Femur (tissue), 1 donor: Measurements from ENCODE around the gene BTNL9.
"Not testable (repeated sequence)": the region's sequence is repeated elsewhere in the genome, so short reads cannot be mapped to it uniquely, and the experiment has no call there.

Experiments
- DNase-seq: peaks from one replicate; pipeline ENCODE4 v3.0.0-alpha.2; 2017

Gene BTNL9

GRCh38 chr5:181039931-181040630 lies at the start of gene BTNL9:
Gene BTNL9 (plus strand): TSS chr5:181040266. CDS start chr5:181045490, 5,224 bp downstream.
- no peak for DNase-seq

- DNase-seq = no peak
These were observed 49.2 kb upstream of the BTNL9 start for GRCh38 chr5:180990882-180991242.

GRCh38 chr5:181001947-181002346 lies 38.1 kb upstream of the BTNL9 start:
- DNase-seq = no peak

- no peak for DNase-seq
These were observed 34.3 kb upstream of the BTNL9 start for GRCh38 chr5:181005791-181006190.

GRCh38 chr5:181008136-181008535 lies 31.9 kb upstream of the BTNL9 start:
- DNase-seq = no peak

- not testable (repeated sequence) for DNase-seq
These were observed 30.0 kb upstream of the BTNL9 start for GRCh38 chr5:181010018-181010417.

GRCh38 chr5:181014654-181015053 lies 25.4 kb upstream of the BTNL9 start:
- not testable (repeated sequence) for DNase-seq

- DNase-seq = not testable (repeated sequence)
These were observed 22.6 kb upstream of the BTNL9 start for GRCh38 chr5:181017448-181017847.

- DNase-seq = no peak
These were observed 19.4 kb upstream of the BTNL9 start for GRCh38 chr5:181020688-181021087.

GRCh38 chr5:181024245-181025064 lies 15.6 kb upstream of the BTNL9 start:
- no peak for DNase-seq

- DNase-seq = no peak
These were observed 12.5 kb upstream of the BTNL9 start for GRCh38 chr5:181027452-181028031.

GRCh38 chr5:181028032-181028819 lies 11.8 kb upstream of the BTNL9 start:
- DNase-seq = no peak

GRCh38 chr5:181031716-181032115 lies 8.3 kb upstream of the BTNL9 start:
- no peak for DNase-seq

GRCh38 chr5:181035991-181036815 lies 3.9 kb upstream of the BTNL9 start:
- no peak for DNase-seq

- no peak for DNase-seq
These were observed 3.2 kb upstream of the BTNL9 start for GRCh38 chr5:181036816-181037364.

- no peak for DNase-seq
These were observed 2.7 kb upstream of the BTNL9 start for GRCh38 chr5:181037365-181037861.

- no peak for DNase-seq
These were observed 595 bp upstream of the BTNL9 start for GRCh38 chr5:181039471-181039870.

GRCh38 chr5:181040631-181040945 lies 522 bp downstream of the BTNL9 start:
- DNase-seq = no peak

- DNase-seq = no peak
These were observed 977 bp downstream of the BTNL9 start for GRCh38 chr5:181041043-181041442.

GRCh38 chr5:181042036-181042713 lies 2.1 kb downstream of the BTNL9 start:
- DNase-seq = no peak

- DNase-seq = no peak
These were observed 2.7 kb downstream of the BTNL9 start for GRCh38 chr5:181042722-181043121.
